GM19324 (cell line): ENCODE measurements around the gene PRX.
A peak's percentile ranks its signal among the peaks of the same experiment; 100 is the strongest.
"Not testable (repeated sequence)": the region's sequence is repeated elsewhere in the genome, so short reads cannot be mapped to it uniquely, and the experiment has no call there.

Experiments
- ATAC-seq: cut with Tn5 transposase; IDR thresholded peaks from one replicate; pipeline ENCODE4 v1.9.1; 2021; ENCODE audit warnings: mild to moderate bottlenecking, moderate library complexity; ENCODE audit not compliant: unreplicated experiment, low FRiP score

The PRX gene

GRCh38 chr19:40442328-40443130, 29.4 kb upstream of the PRX start:
- ATAC-seq = no peak

GRCh38 chr19:40441719-40442253, 28.6 kb upstream of the PRX start:
- ATAC-seq = no peak

GRCh38 chr19:40438284-40438683, 25.1 kb upstream of the PRX start:
- ATAC-seq = no peak

GRCh38 chr19:40433391-40434216, 20.4 kb upstream of the PRX start:
- ATAC-seq = peak; percentile 66

GRCh38 chr19:40432760-40433159, 19.6 kb upstream of the PRX start:
- ATAC-seq = not testable (repeated sequence)

GRCh38 chr19:40431698-40432097, 18.5 kb upstream of the PRX start:
- no peak for ATAC-seq

- not testable (repeated sequence) for ATAC-seq
Measured at GRCh38 chr19:40430242-40430641, 17.1 kb upstream of the PRX start.

GRCh38 chr19:40428197-40428596, 15.0 kb upstream of the PRX start:
- not testable (repeated sequence) for ATAC-seq

GRCh38 chr19:40425450-40426287, 12.5 kb upstream of the PRX start, which contains the start of gene SERTAD1:
Gene SERTAD1, minus strand, starts transcription at chr19:40425992. Its CDS starts 2,446 bp downstream, at chr19:40423546.
- peak; percentile 89 for ATAC-seq

- ATAC-seq = no peak
Measured at GRCh38 chr19:40424637-40425449, 11.7 kb upstream of the PRX start.

- ATAC-seq = no peak
Measured at GRCh38 chr19:40423938-40424337, 10.8 kb upstream of the PRX start.

GRCh38 chr19:40422748-40423566, 9.8 kb upstream of the PRX start:
- ATAC-seq = no peak

- ATAC-seq = no peak
Measured at GRCh38 chr19:40421993-40422747, 9.0 kb upstream of the PRX start.

- peak; percentile 43 for ATAC-seq
Measured at GRCh38 chr19:40420766-40421765, 7.9 kb upstream of the PRX start.

GRCh38 chr19:40420451-40420765, 7.2 kb upstream of the PRX start:
- no peak for ATAC-seq

- ATAC-seq = no peak
Measured at GRCh38 chr19:40419780-40420179, 6.6 kb upstream of the PRX start.

GRCh38 chr19:40419066-40419612, 6.0 kb upstream of the PRX start:
- no peak for ATAC-seq
